GM13977 (cell line): ENCODE data around the gene LDB3.

Experiments used
- DNase-seq: peaks from one replicate; pipeline ENCODE4 v3.0.0; 2012; ENCODE audit warnings: low spot score
- in situ Hi-C: fragments of 300-500 bp; cut with MboI; formaldehyde crosslinking; loops from one replicate; pipeline ENCODE4 v1.12.0; 2022; ENCODE audit warnings: low sequenced_read_pairs, low pct_unique_long_range_greater_than_20kb, mixed read lengths, inconsistent platforms; ENCODE audit not compliant: unreplicated experiment
- TF ChIP-seq, protein P1 (sequence below): IDR thresholded peaks from 2 replicates; pipeline ENCODE4 v1.5.1; 2012; ENCODE audit warnings: mild to moderate bottlenecking, control low read depth; ENCODE audit not compliant: insufficient read depth; ENCODE audit errors: extremely low read depth, missing control alignments

Gene LDB3

DNA sequence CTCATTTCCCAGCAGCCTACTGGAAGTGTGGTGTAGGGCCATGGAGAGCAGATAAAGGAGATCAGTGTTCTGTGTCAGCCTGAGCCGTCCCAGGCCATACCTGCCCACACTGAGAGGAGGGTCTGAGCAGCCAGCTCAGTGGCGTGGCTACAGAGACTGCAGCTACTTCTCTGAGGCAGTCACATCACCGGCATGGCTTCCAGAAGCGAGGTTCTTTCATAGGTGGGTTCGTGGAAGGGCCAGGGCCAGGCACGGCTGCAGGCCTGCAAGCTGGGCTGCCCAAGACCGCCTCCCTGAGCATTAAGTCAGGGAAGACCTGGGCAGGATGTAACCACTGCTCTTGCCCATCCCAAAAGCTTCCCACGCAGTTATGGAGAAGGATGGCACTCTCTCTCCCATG lies 34.9 kb downstream of the LDB3 start:
- TF ChIP-seq, protein P1, sequence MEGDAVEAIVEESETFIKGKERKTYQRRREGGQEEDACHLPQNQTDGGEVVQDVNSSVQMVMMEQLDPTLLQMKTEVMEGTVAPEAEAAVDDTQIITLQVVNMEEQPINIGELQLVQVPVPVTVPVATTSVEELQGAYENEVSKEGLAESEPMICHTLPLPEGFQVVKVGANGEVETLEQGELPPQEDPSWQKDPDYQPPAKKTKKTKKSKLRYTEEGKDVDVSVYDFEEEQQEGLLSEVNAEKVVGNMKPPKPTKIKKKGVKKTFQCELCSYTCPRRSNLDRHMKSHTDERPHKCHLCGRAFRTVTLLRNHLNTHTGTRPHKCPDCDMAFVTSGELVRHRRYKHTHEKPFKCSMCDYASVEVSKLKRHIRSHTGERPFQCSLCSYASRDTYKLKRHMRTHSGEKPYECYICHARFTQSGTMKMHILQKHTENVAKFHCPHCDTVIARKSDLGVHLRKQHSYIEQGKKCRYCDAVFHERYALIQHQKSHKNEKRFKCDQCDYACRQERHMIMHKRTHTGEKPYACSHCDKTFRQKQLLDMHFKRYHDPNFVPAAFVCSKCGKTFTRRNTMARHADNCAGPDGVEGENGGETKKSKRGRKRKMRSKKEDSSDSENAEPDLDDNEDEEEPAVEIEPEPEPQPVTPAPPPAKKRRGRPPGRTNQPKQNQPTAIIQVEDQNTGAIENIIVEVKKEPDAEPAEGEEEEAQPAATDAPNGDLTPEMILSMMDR, result no peak
- in situ Hi-C loops, result no loop called here
- no peak for DNase-seq

DNA sequence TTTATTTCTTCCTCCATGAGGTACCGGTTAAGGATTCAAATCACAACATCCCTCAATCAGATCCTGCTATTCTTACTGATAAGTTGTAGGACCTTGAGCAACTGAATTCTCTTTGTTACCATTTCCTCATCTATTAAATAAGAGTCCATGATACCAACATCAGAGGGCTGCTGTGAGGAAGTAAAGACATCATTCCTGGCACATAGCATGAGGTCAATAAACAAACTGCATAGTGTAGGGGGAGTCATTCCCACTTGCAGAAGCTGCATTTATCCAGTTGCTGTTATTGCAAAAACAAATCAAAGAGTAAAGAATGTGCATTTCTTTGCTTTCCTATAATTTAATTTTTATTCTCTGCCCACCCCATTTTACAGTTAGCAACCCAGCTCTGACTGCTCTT lies 36.8 kb downstream of the LDB3 start:
- TF ChIP-seq, protein P1, result no peak
- in situ Hi-C loops, result no loop called here
- DNase-seq, result no peak

- no peak for DNase-seq
- in situ Hi-C loops, result no loop called here
Observed at GRCh38 chr10:86705905-86706304, 37.6 kb downstream of the LDB3 start.

DNA sequence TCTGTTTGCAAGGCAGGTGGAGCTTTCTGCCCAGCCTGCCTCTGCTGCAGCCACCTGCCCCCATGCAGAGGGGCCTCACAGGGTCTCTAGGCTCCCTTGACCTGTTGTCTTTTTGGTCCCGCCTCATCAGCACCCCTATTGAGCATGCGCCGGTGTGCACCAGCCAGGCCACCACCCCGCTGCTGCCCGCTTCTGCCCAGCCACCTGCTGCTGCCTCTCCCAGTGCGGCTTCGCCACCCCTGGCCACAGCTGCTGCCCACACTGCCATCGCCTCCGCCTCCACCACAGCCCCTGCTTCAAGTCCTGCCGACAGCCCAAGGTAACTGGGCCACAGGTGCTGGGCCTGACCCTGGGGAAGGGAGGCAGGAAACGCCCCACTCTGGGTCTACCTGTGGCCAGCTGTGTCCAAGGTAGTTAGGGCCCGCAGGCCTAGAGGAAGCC lies 38.1 kb downstream of the LDB3 start:
- no peak for DNase-seq
- TF ChIP-seq, protein P1, result no peak
- in situ Hi-C loops, result no loop called here

More at GRCh38 chr10:86705905-86706304, 37.6 kb downstream of the LDB3 start:
- TF ChIP-seq, protein P1, result no peak

DNA sequence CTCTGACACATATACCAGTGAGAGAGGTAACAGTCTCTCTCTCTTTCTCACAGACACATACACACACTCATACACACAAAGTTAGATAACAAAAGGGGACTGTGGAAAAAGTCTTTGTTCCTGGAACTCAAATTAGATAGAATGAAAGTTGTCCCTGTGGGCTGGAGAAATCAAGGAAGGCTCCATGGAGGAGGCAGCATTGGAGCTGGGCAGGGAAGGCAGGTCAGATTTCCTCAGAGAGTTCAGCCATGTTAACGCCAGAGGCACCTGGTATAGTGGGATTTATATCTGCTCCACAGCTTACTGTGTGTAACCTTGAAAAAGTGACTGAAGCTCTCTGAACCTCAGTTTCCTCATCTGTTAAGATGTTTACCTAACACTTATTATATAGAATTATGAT lies 38.7 kb downstream of the LDB3 start:
- no peak for DNase-seq
- TF ChIP-seq, protein P1, result no peak
- in situ Hi-C loops, result no loop called here

DNA sequence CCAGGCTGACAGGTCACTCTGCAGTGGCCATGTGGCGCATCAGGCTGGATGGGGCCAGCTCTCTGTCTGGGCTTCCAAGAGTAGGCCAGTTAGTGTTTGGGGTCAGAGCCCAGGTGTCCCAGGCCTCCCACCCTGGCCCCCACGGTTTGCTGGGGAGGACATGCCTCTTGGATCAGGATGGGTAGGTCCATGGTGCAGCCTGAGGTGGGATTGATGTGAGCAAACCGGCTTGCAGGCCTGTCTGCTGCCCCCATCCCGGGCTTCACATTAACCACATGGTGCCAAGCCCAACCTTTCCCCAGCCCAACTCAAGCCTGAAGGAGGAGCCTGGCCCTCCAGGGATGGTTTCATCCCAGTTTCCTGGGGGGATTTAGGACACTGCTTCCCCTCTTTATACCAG lies 39.2 kb downstream of the LDB3 start:
- TF ChIP-seq, protein P1, result no peak
- in situ Hi-C loops, result no loop called here

More for the DNA sequence above, 39.2 kb downstream of the LDB3 start:
- no peak for DNase-seq
